Stimulated activated CD4-positive, alpha-beta T cell treated with anti-CD3 and anti-CD28 coated beads, TNF-alpha, amount 100 ng/mL, for 1 hour (primary cell): Measurements from ENCODE around the gene SLC38A3.

Source experiments
- DNase-seq, 3 donors: peaks; one replicate each; pipeline ENCODE4 v3.0.0-alpha.2; 2020; ENCODE audit warnings: low read depth in 3 of 3, low spot score in 1 of 3

The SLC38A3 gene

GRCh38 chr3:50265571-50265970 lies 60.5 kb downstream of the SLC38A3 start:
- DNase-seq = no peak

GRCh38 chr3:50266017-50266416 lies 60.9 kb downstream of the SLC38A3 start:
- no peak for DNase-seq

- DNase-seq = no peak
Measured at GRCh38 chr3:50266836-50267235, 61.8 kb downstream of the SLC38A3 start.

- no peak for DNase-seq
Measured at GRCh38 chr3:50267280-50267913, 62.3 kb downstream of the SLC38A3 start.

- DNase-seq = no peak
Measured at GRCh38 chr3:50268276-50268675, 63.2 kb downstream of the SLC38A3 start.

GRCh38 chr3:50268703-50269451 lies 63.8 kb downstream of the SLC38A3 start, which contains the start of gene SEMA3B:
TSS of gene SEMA3B (plus strand) at chr3:50269147. CDS start at chr3:50269241, 94 bp downstream.
- DNase-seq = no peak

- no peak for DNase-seq
Measured at GRCh38 chr3:50269460-50269859, 64.4 kb downstream of the SLC38A3 start.

GRCh38 chr3:50269977-50270413 lies 64.9 kb downstream of the SLC38A3 start:
- no peak for DNase-seq

GRCh38 chr3:50270422-50271224 lies 65.6 kb downstream of the SLC38A3 start:
- DNase-seq = no peak
